Choroid plexus epithelial cell (primary cell): ENCODE measurements around the gene TUBB4B.

Source experiments
- DNase-seq: peaks from one replicate; pipeline ENCODE4 v3.0.0-alpha.2; 2010; ENCODE audit warnings: low read depth
- H3K4me3 ChIP-seq: 2 replicates; pipeline ENCODE4 v1.5.1; 2011; ENCODE audit warnings: low read depth, mild to moderate bottlenecking, control low read depth, low read length, moderate library complexity
- TF ChIP-seq, protein P1 (sequence below): conservative IDR thresholded peaks from 2 replicates; pipeline ENCODE4 v1.5.1; 2011; ENCODE audit warnings: low read depth, mild to moderate bottlenecking, control low read depth, inconsistent platforms, low read length, moderate library complexity

The TUBB4B gene

DNA sequence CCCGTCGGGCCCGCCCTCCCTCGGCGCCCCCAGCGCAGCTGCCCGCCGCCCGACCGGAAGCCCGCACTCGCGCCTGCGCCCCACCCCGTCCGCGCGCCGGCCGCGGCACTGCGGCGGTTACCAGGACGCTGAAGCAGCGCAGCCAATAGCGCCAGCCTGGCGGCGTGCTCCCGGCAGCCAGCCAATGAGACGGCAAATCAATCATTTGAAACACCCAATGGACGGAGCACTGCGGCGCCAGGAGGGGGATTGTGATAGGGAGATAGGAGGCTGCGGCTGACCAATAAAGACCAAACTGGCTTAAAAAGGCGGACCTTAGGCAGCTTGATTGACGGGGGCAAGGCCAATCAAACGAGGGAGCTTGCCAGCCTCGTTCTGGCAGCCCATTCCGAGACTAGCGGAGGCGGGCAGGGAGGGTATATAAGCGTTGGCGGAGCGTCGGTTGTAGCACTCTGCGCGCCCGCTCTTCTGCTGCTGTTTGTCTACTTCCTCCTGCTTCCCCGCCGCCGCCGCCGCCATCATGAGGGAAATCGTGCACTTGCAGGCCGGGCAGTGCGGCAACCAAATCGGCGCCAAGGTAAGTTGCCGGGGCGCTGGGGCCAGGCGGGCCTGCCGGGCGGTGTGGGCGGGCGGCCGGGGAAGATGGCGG is at the start of gene TUBB4B:
TUBB4B (plus strand) TSS at position 447 of the 649 bp plus-strand sequence; CDS start at position 521, 74 bp downstream.
- peak; percentile 100 for DNase-seq
- TF ChIP-seq, protein P1, sequence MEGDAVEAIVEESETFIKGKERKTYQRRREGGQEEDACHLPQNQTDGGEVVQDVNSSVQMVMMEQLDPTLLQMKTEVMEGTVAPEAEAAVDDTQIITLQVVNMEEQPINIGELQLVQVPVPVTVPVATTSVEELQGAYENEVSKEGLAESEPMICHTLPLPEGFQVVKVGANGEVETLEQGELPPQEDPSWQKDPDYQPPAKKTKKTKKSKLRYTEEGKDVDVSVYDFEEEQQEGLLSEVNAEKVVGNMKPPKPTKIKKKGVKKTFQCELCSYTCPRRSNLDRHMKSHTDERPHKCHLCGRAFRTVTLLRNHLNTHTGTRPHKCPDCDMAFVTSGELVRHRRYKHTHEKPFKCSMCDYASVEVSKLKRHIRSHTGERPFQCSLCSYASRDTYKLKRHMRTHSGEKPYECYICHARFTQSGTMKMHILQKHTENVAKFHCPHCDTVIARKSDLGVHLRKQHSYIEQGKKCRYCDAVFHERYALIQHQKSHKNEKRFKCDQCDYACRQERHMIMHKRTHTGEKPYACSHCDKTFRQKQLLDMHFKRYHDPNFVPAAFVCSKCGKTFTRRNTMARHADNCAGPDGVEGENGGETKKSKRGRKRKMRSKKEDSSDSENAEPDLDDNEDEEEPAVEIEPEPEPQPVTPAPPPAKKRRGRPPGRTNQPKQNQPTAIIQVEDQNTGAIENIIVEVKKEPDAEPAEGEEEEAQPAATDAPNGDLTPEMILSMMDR, result no peak
- peak within 1 kb of the TSS; percentile 85 for H3K4me3 ChIP-seq

DNA sequence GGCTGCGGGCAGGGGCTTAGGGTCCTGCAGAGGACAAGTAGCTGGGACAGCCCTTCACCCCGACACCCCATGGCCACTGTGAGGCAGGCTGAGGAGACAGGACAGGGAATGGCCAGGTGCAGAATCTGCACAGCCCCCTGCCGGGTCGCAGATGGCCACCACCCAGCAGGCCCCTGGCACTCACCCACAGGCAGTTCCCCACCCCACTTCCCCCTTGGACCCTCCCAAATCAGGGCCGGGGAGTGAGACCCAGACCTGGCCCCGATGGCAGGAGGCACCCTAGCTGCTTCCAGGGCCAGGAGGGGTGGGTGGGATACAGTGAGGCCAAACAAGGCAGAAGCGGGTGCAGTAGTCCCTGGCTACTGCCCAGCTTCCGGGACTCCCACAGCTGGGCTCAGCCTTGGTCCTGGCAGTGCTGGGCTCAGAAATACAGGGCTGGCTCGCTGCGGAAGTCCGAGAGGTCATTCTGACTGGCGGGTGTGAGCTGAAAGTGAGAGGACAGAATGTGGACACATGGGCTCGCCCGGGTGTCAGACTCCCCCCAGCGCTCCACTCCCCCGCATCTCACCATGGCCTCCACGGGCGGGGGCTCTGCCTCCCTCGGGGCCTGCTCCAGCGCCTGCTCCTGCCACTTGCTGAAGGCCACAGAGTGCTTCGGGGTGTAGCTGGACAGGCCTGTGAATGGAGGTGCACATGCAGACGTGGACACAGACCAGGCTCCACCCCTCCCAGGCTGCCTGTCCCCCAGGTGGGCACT is 49.2 kb upstream of the TUBB4B start:
- no peak for DNase-seq
- H3K4me3 ChIP-seq, result no peak overlapping the region
- TF ChIP-seq, protein P1, result no peak

DNA sequence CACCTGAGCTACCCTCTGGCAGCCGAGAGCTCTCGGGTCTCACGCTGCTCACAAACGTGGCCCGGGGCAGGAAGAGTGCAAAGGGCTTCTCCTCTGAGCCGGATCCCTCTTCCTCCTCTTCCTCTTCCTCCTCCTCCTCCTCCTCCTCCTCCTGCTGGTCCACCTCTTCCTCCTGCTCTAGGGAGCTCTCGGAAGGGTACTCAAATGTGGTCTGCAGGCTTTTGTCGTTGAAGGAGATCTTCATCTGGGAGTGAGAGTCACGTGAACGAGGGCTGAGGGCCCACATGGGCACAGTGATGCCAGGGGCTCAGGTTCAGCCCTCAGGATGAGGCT is 48.7 kb upstream of the TUBB4B start:
- H3K4me3 ChIP-seq, result no peak overlapping the region
- TF ChIP-seq, protein P1, result no peak
- no peak for DNase-seq

DNA sequence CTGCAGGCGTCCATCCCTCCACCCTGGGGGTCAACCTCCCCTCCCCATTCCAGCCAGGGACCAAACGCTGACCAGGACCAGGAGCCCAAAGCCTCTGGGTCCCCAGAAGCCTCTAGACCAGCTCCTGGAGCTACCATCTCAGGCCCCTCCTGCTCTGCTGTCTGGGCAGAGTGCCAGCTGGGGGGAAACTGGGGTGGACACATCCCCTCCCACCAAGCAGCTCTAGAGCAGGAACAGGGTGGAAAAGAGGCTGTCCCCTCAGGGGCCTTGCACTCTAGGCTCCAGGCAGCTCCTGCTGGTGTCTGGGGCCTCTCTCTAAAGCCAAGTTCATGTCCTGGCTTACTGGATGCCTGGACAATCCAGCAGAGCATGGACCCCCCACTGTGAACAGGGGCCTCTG is 48.2 kb upstream of the TUBB4B start:
- H3K4me3 ChIP-seq, result no peak overlapping the region
- DNase-seq, result peak; percentile 19
- TF ChIP-seq, protein P1, result no peak

DNA sequence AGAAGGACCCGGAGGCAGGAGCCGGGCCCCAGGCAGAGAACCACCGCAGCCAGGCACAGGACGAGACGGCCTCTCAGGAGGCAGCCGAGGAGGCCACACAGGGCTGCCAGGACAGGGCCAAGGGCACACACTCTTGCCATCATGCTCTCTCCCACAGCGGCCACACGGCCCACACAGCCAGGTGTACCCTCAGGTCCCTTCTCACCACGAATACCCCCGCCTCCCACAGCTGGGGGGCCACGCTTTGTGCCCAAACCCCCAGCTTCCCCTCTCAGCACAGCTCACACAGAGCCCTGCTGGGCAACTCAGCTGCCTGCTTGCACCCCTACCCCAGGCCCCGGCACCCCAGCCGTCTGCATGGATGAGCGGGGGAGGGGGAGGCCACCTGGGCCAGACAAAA is 47.3 kb upstream of the TUBB4B start:
- no peak for DNase-seq
- TF ChIP-seq, protein P1, result no peak
- no peak overlapping the region for H3K4me3 ChIP-seq

DNA sequence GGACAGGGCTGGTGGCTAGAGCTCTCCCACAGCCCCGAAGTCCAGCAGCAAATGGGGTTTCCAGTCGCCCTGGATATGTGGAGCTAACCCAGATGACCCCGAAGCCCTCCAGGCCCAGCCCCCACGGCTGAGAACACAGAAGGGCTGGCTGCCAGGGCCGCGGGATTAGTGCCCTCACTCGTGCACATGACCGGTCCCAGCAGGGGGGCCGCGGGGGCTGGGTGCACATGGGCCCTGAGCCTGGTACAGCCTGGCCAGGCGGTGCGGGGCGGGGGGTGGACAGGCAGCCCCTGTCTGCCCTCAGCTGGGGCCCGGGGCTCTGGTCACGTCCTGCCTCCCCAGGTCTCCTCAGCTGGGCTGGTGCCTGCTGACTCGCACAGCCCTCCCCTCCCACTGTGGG is 46.7 kb upstream of the TUBB4B start:
- no peak overlapping the region for H3K4me3 ChIP-seq
- TF ChIP-seq, protein P1, result no peak
- DNase-seq, result no peak

DNA sequence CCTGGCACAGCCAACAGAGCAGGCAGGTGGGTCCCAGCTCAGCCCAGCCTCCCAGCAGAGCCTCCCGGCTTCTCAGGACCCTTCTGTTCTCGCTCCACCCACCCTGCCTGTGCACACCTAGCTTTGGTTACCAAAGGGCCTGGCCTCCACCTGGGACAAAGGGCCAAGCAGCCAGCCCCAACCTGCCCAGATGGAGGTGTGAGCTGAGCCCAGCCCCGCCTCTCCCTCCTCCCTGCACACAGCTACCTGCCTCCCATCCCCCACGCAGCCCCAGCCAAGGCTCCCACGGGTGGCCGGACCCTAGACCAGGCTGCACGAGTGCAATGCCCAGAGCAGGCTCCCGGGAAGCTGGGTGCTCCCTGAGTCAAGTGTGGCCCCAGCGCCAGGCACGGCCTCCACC is 46.2 kb upstream of the TUBB4B start:
- TF ChIP-seq, protein P1, result no peak
- DNase-seq, result no peak
- H3K4me3 ChIP-seq, result no peak overlapping the region
